HG02884 (cell line): Measurements from ENCODE around the gene PALD1.
"Not testable (repeated sequence)": the region's sequence is repeated elsewhere in the genome, so short reads cannot be mapped to it uniquely, and the experiment has no call there.

Source experiments
- ATAC-seq: cut with Tn5 transposase; IDR thresholded peaks from one replicate; pipeline ENCODE4 v1.9.1; 2021; ENCODE audit warnings: mild to moderate bottlenecking, moderate library complexity; ENCODE audit not compliant: unreplicated experiment

Gene PALD1

GRCh38 chr10:70600512-70601395 lies 122.2 kb downstream of the PALD1 start:
- no peak for ATAC-seq

GRCh38 chr10:70601746-70602145 lies 123.2 kb downstream of the PALD1 start:
- no peak for ATAC-seq

DNA sequence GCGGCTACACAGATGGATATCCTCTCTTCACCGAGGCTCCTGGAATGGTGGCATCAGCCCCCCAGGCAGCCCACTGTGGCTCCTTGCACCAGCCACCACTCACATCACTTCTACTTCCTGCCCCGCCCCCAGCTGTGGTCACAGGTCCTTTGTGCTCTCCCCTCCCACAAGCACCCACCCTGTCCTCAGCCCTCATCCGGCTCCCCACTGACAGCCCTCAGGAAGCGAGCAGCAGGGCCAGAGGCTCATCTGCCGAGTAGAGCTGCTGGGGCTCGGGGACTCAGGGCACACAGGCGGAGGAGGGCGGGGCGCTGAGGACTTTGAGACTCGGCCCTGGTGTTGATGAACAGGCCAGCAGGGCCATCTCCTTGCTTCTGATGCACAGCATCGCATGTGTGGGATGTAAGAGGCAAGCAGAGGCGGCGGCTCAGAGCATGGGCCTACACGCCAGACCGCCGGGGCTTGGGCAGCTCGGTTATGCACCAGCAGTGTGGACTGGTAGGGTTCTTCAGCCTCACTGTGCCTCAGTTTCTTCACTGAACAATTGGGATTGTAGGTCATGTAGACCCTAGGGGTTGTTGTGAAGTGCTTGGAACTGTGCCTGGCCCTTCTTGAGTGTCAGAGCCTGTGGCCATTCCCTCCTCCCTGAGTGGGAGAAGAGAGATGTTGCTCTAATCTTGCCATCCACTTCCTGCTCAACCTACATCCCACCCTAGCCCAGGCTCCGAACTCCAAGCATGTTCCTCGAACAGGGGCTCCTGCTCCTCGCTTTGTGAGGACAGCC lies 124.3 kb downstream of the PALD1 start, which contains the start of gene PRF1:
PRF1 (minus strand) TSS at position 77 of the 784 bp plus-strand sequence. CDS start 1,839 bp downstream, outside the sequence.
- ATAC-seq: no peak

DNA sequence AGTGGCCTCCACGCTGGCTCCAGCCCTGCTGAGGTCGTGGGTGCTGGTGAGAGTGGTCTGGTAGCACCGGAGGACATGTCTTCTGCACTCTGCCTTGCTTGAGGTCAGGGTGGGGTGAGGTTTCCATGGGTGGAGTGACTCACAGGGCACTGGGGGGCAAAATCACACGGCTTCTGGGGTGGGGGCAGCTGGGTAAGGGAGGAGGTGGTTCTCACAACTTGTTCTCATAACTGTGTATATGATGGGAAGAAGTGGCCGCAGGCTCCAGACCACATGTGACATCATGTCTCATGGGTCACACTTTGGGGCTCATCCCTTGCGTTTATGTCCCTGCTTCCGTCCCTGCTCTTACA lies 124.9 kb downstream of the PALD1 start:
- ATAC-seq: no peak

GRCh38 chr10:70604106-70604505 lies 125.5 kb downstream of the PALD1 start:
- ATAC-seq: no peak

GRCh38 chr10:70605161-70605560 lies 126.6 kb downstream of the PALD1 start:
- no peak for ATAC-seq

- no peak for ATAC-seq
Measured at GRCh38 chr10:70607936-70608335, 129.4 kb downstream of the PALD1 start.

- no peak for ATAC-seq
Measured at GRCh38 chr10:70613941-70614340, 135.4 kb downstream of the PALD1 start.

DNA sequence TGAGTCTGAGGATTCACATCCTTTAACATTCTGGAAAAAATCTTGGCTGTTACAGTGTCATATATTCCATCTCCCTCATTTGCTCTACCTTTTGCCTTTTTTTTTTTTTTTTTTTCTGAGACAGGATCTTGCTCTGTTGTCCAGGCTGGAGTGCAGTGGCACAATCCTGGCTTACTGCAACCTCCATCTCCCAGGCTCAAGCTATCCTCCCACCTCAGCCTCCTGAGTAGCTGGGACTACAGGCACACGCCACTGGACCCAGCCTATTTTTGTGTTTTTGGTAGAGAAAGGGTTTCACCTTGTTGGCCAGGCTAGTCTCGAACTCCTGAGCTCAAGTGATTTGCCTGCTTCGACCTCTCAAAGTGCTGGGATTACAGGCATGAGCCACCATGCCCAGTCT lies 135.8 kb downstream of the PALD1 start:
- not testable (repeated sequence) for ATAC-seq

GRCh38 chr10:70615211-70615610 lies 136.6 kb downstream of the PALD1 start:
- no peak for ATAC-seq

DNA sequence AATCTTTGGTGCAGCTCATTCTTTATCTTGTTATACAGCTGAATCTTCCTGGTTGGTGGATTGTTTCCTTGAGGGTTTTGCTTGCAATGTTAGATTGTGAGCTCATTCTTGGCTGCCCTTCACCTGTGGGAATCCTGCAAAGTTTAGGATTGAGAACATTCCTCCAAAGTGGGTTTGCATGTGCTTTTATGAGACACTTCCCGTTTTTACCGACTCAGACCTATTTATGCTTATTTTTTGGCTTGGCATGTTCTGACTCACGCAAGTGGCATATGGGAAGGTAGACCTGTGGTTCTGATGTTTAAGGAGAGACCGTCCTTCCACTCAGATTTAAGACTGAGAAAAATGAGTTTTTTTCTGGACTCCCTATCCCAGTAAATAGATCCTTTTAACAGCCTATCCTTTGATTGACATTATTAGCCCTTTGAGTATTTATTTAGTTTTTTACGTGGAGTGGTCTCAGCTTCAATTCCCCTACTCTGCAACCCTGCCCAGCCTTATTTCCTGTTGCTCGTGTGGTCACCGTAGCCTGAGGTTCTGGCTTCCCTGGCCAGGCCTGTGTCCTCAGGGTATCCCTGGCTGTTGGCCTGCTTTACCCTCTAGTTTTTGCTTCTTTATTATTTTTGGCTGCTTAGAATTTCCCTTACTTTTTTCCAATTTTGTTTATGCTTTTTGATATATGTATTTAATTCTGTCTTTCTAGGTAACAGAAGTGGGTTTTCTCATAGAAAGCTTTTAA lies 137.4 kb downstream of the PALD1 start:
- ATAC-seq: no peak

DNA sequence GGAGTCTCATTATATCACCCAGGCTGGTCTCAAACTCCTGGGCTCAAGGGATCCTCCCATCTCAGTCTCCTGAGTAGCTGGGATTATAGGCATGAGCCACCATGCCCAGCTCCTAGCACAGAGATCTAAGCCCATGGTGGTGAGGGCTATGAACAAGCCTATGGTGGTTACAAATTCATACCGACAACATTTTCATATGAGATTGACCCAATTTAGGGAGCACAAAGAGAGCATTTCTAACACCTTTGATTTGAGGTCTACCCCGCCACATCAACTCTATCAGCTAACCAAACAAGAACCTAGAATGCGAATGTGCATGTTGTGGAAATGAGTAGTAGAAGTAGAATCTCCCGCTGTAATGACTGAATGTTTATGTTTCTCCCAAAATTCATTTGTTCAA lies 138.2 kb downstream of the PALD1 start:
- no peak for ATAC-seq
